HCT116 (cell line): Measurements from ENCODE around the gene SFTPA1.
"Not testable (repeated sequence)": the region's sequence is repeated elsewhere in the genome, so short reads cannot be mapped to it uniquely, and the experiment has no call there.

Experiments used
- CBX3 ChIP-seq: IDR thresholded peaks from 2 replicates; pipeline ENCODE4 v1.6.1; 2012; ENCODE audit warnings: low read depth
- CTCF ChIP-seq, 3 experiments: fragments of 200-600 bp in 1 of 3; sonication (generic) in 1 of 3; IDR thresholded peaks in 2 of 3; conservative IDR thresholded peaks in 1 of 3; 2 replicates each; pipeline ENCODE4 v1.5.1; 2012 to 2017; ENCODE audit warnings: low read depth in 2 of 3, low read length in 2 of 3, antibody characterized with exemption in 1 of 3, borderline replicate concordance in 1 of 3, control low read depth in 1 of 3, mild to moderate bottlenecking in 1 of 3, mixed read lengths in 1 of 3, mixed run types in 1 of 3, moderate library complexity in 1 of 3; ENCODE audit not compliant: insufficient read depth in 1 of 3
- EGR1 ChIP-seq: IDR thresholded peaks from 2 replicates; pipeline ENCODE4 v1.6.1; 2012; ENCODE audit warnings: low read depth
- EZH2phosphoT487 ChIP-seq: fragments of 200-600 bp; IDR thresholded peaks from 2 replicates; pipeline ENCODE4 v1.6.1; 2018; ENCODE audit warnings: antibody characterized with exemption, borderline replicate concordance
- POLR2A ChIP-seq: IDR thresholded peaks from 2 replicates; pipeline ENCODE4 v1.7.0; 2011; ENCODE audit warnings: borderline replicate concordance; ENCODE audit not compliant: insufficient read depth, insufficient read length; ENCODE audit errors: extremely low read depth
- POLR2AphosphoS5 ChIP-seq: IDR thresholded peaks from 2 replicates; pipeline ENCODE4 v1.6.1; 2011; ENCODE audit warnings: mild to moderate bottlenecking, low read depth, low read length, moderate library complexity
- REST ChIP-seq: IDR thresholded peaks from 2 replicates; pipeline ENCODE4 v1.6.1; 2012; ENCODE audit warnings: low read depth
- YY1 ChIP-seq: IDR thresholded peaks from 2 replicates; pipeline ENCODE4 v1.6.1; 2011; ENCODE audit warnings: low read length, low read depth, moderate library complexity, mild to moderate bottlenecking; ENCODE audit not compliant: insufficient replicate concordance; ENCODE audit errors: extremely low read depth
- ZNF274 ChIP-seq: fragments of 200-500 bp; sonication (Bioruptor generic); IDR thresholded peaks from 2 replicates; pipeline ENCODE4 v1.6.1; 2014; ENCODE audit warnings: mild to moderate bottlenecking, low read depth, low read length, inconsistent platforms

GRCh38 chr10:79664686-79665085, 53.9 kb downstream of the SFTPA1 start:
- TF ChIP-seq POLR2A; ZNF274; EZH2phosphoT487; EGR1; CTCF (IDR thresholded peaks at IDR 0.05 in 2 of 3, conservative IDR thresholded peaks at IDR 0.05 in 1 of 3; ENCODE audit: borderline replicate concordance in 1 of 3, insufficient read depth in 1 of 3, low read depth in 2 of 3, low read length in 2 of 3); CBX3; YY1; REST; POLR2AphosphoS5: not testable (repeated sequence)
